HG03439 (cell line): Measurements from ENCODE around the gene ZDHHC11.
"Not testable (repeated sequence)": the region's sequence is repeated elsewhere in the genome, so short reads cannot be mapped to it uniquely, and the experiment has no call there.

Source experiments
- ATAC-seq: cut with Tn5 transposase; IDR thresholded peaks from one replicate; pipeline ENCODE4 v1.9.1; 2021; ENCODE audit warnings: mild to moderate bottlenecking, moderate library complexity; ENCODE audit not compliant: unreplicated experiment

The ZDHHC11 gene

GRCh38 chr5:763998-764781, 86.6 kb downstream of the ZDHHC11 start:
- no peak for ATAC-seq

DNA sequence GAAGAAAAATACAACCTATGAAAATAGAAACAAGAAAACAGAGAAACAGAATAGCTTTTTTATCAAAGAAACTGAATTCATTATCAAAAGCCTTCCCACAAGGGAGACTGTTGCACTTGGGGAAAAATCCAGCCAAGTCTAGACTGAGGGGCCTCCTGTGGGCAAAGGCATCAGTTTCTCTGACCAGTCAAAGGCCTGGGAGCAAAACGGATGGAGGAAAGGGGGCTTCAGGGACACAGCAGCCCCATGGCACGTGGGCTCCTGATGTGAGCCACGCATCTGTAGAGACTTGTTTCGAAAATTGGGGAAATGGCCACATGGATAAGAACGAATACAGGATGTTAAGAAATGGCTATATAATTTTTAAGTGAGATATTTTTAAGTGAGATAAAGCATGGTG, 87.4 kb downstream of the ZDHHC11 start:
- ATAC-seq: no peak

GRCh38 chr5:762996-763395, 87.8 kb downstream of the ZDHHC11 start:
- not testable (repeated sequence) for ATAC-seq

DNA sequence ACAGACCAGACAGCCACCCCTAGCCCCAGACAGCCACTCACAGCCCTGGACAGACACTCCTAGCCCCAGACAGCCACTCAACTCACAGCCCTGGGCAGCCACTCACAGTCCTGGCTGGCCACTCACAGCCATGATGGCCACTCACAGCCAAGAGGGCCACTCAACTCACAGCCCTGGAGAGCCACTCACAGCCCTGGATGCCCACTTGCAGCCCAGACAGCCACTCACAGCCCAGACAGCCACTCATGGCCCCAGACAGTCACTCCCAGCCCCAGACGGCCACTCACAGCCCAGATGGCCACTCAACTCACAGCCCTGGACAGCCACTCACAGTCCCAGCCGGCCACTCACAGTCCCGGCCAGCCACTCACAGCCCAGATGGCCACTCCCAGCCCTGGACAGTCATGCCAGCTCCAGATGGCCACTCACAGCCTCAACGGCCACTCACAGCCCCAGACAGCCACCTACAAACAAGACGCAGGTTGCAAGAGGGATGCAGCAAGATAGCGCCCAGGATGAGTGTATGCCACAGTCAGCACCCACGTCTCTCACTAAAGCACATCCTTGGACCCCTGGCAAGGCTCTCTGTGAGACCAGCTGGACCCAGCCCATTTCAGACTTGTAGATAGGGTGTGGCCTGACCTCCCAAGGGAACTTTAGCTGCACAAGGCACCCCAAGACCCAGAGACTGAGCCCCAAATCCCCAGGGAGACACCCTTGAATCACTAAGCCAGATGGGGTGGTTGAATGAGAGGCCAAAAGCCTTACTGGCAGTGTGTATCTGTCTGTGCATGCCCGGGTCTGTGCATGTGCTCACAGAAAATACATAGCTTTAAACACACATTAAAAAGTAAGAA, 88.7 kb downstream of the ZDHHC11 start:
- ATAC-seq: no peak

DNA sequence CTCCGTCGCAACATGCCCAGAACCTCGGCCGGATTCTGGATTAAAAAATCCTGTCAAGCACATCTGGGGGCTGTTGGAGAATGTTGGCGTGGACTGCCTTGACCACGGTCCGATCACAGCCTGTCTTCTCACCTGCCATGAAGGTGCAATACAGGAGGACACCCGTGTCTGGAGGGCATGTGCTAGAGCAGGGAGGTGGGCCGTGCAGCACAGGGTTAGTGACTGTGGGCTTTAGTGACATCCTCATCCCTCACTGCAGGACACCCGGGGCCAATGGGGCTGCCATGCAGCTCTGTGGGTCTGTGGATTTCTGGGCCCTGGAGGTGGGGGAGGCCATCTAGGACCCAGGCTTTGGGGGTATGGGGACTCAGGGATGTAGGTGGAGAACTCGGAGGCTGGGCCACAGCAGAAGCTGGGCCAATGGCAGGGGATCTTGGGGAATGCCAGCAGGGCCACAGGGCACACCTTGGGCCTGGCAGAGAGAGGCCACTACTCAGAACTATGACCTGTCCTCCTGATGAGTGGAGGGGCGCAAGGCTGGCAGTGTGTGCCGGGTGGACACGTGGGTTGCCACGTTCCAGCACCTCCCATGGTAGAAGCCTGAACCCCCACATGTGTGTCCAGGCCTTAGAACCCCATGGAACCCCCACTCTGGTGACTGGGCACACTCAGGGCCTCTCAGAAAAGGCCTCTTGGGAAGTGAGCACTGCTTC, 89.6 kb downstream of the ZDHHC11 start:
- ATAC-seq: no peak

GRCh38 chr5:760363-761058, 90.3 kb downstream of the ZDHHC11 start:
- ATAC-seq: no peak

- ATAC-seq: no peak
Observed at GRCh38 chr5:759781-760362, 90.9 kb downstream of the ZDHHC11 start.

- ATAC-seq: no peak
Observed at GRCh38 chr5:759111-759751, 91.6 kb downstream of the ZDHHC11 start.

DNA sequence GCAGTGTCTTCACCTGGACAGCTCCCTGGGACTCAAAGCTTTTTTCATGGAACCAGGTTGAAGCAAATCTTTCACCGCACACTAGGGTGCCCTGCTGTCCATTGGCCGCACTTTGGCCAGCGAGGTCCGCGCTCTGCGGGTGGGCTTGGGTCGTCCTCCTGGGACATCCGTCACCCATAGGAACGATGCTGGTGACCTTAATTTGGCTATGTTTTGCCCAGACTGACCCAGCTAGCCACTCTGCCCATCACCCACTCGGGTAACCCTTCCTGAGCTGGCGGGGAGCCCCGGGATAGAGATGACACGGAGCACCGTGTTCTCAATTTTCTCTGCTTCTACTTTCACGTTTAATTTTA, 92.1 kb downstream of the ZDHHC11 start:
- ATAC-seq: no peak

DNA sequence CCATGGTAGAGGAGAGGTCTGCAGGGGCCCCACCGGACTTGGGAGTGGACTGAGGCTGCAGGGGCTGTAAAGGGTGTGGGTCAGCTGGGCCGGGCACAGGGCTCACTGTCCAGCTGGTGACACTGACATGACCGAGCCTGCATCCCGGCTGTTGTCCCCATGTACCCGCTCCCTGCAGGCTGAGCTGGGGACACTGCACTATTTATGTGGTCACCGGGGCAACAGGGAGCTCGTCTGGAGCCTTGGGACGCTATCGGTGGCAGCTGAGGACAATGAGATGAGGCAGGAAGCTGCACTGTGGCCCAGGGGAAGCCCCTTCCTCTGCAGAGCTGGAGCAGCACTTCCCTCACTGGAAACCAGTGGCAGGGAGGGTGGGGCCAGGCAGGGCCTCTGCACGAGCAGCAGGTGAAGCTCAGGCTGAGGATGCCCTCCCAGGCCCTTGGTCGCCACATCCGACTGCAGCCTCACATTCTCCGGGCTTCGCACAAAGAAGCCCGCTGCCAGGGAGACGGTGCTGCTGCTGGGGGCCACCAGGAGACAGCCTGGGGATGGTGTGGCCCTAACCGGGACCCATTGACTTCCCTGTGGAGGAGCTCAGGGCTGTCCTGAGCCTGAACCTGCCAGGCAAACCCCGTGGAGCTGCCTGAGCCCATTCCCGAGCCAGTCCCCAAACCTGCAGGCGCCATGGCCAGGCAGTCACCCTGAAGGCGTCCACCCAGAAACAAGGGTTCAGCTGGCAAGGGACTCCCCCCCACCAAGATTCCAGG, 92.7 kb downstream of the ZDHHC11 start:
- ATAC-seq: no peak

DNA sequence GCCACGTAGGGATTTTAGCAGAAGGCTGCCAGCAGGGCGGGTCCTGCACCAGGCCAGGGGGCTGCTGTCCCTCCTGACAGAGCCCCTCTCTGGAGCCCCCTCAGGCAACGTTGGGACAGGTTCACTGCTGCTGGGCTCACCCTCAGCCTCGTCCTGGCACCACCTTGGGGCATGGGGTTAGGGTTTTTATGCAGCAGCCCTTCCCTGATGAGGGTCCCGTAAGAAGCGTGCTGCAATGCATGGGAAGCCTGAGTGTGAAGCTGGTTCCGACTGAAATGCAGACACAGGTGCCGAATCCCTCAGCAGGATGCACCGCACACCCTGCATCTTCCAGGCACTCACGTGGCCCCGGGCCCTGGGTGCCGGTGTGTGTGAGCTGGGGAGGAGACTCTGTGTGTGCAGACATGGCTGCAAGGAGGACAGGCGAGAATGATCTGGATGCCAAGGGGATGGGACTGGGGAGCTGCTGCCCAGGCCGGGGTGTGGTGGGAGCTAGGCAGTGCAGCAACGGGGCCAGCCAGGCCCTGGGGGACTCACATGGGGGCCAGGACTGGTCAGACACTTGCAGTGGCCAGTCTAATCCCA, 93.3 kb downstream of the ZDHHC11 start:
- no peak for ATAC-seq

DNA sequence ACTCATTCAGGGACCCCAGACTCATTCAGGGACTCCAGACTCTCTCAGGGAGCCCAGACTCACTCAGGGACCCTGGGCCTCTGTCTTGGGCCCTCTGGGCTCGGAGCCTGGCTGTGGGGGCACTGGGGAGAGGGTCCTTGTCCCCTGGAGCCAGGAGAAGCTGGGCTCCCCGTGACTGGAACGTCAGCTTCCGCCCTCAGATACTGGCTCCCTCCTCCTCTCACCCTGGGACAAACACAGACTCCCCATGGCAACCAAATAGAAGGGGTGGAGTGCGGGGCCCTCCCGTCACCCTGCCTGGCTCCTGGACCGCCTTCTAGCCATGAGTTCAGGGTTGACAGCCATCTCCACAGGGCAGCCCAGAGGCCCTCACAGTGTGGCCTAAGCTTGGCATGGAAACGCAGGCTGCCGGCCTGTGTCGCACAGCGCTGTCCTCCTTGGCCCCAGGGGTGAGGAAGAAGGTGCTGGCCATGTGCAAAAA, 93.9 kb downstream of the ZDHHC11 start:
- no peak for ATAC-seq

DNA sequence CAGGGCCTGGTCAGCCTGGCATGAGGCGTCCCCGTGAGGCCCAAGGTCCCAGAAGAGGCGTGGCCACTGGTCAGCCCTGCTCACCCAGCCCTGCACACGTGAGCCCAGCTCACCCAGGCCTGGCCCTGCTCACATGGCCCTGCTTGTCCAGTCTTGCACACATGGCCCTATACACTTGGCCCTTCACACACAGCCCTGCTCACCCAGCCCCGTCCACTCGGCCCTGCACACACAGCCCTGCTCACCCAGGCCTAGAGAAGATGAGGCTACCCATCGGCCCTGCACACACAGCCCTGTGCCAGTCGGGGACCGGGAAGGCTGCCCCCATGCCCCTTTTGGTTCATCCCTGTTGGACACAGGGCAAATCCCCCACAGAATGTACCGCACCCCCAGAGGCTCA, 94.6 kb downstream of the ZDHHC11 start:
- ATAC-seq: no peak

GRCh38 chr5:754143-754632, 96.6 kb downstream of the ZDHHC11 start:
- ATAC-seq: not testable (repeated sequence)

DNA sequence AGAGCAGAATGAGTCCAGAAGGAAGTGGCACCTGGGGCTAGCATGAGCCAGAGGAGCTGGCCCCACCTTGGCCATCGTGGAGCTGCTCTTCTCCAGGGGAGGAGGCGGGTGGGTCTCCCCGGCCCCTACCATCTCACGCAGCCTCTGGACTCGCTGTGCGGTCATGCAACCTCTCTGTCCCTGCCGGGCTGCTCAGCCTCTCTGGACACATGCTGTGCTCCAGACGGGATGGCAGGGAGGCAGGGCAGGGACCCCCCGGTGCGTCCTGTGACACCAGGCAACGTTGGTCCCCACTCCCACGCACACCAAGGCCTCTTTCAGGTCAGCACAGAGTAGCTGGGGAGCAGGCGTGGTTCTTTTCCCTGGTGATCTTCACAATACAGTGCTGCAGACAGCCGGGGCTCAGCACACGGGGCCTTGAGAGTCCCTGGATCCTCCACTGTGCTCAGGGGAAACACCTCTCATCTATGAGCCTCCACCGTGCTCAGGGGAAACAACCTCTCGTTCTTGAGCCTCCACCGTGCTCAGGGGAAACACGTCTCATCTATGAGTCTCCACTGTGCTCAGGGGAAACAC, 97.1 kb downstream of the ZDHHC11 start:
- ATAC-seq: not testable (repeated sequence)

DNA sequence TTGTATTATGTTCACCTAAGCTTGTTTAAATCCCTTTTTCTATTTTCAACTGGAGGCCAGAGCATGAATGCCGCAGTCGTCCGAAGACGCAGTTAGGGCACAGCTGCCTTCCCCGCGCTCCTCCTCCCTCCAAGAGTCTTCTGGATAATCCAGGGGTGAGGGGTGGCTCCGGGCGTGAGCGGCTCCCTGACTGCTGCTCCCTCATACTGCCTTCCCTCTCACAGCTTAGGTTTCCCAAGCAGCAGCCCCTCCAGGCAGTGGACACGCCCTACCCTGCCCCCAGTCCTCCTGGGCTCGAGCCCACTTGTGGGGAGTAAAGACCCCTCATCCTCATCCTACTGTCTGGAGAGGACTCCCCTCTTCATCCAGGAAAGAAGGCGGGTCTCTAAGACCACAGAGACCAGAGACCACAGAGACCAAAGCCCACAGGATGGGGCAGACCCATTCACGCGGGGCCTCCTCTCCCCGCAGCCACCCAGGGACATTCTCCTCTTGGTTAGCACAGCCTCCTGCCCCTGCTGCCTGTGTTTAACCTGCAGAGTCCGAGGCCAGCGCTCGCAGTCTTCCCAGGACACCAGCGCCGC, 98.2 kb downstream of the ZDHHC11 start:
- not testable (repeated sequence) for ATAC-seq

DNA sequence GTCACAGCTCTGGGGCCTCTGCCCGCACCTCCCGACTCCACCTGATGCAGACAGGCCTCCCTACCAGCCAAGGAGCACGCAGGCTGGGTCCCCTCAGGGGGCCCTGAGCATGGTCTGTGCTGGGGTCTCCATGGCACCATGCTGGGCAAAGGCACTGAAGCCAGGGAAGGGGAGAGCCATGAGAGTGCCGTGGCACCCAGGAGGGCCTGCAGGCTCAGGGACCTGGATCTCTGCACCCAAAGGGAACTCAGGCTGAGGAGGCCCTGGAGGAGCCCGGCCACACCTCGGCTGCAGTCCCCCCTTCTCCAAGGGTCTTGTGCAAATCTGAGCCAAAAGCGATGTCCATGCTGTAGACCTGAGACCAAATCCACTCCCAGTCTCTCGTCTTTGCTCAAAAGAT, 98.8 kb downstream of the ZDHHC11 start:
- ATAC-seq: not testable (repeated sequence)

GRCh38 chr5:751496-751895, 99.3 kb downstream of the ZDHHC11 start:
- ATAC-seq: no peak
